Measurements from ENCODE around the gene CFAP68.

The CFAP68 gene

DNA sequence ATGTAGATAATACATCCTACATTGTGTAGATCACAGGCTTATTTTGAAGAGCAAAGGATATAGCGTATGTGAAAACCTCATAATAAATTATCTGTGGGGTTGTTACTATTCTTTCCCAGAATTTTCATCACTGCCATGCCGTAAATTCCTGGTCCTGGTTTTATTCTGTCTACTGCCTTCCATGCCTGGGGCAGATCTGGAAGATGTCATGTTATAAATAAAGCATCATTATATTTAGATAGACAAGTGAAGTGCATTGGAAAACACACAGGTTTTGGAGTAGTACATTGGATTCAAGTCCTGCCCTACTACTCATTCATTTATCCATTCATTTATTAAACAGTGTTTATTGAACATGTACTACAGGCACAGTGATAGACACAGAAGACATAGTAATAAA is 41.6 kb downstream of the CFAP68 start:
- TF ChIP-seq, protein P1, sequence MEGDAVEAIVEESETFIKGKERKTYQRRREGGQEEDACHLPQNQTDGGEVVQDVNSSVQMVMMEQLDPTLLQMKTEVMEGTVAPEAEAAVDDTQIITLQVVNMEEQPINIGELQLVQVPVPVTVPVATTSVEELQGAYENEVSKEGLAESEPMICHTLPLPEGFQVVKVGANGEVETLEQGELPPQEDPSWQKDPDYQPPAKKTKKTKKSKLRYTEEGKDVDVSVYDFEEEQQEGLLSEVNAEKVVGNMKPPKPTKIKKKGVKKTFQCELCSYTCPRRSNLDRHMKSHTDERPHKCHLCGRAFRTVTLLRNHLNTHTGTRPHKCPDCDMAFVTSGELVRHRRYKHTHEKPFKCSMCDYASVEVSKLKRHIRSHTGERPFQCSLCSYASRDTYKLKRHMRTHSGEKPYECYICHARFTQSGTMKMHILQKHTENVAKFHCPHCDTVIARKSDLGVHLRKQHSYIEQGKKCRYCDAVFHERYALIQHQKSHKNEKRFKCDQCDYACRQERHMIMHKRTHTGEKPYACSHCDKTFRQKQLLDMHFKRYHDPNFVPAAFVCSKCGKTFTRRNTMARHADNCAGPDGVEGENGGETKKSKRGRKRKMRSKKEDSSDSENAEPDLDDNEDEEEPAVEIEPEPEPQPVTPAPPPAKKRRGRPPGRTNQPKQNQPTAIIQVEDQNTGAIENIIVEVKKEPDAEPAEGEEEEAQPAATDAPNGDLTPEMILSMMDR (conservative IDR thresholded peaks at IDR 0.05; ENCODE audit: low read depth): no peak
- DNase-seq (ENCODE audit: low spot score): no peak
- H3K27ac ChIP-seq: no peak overlapping the region
- POLR2A ChIA-PET (ENCODE audit: low non-redundant PET): no interaction called here
- CTCF ChIA-PET: no interaction called here

DNA sequence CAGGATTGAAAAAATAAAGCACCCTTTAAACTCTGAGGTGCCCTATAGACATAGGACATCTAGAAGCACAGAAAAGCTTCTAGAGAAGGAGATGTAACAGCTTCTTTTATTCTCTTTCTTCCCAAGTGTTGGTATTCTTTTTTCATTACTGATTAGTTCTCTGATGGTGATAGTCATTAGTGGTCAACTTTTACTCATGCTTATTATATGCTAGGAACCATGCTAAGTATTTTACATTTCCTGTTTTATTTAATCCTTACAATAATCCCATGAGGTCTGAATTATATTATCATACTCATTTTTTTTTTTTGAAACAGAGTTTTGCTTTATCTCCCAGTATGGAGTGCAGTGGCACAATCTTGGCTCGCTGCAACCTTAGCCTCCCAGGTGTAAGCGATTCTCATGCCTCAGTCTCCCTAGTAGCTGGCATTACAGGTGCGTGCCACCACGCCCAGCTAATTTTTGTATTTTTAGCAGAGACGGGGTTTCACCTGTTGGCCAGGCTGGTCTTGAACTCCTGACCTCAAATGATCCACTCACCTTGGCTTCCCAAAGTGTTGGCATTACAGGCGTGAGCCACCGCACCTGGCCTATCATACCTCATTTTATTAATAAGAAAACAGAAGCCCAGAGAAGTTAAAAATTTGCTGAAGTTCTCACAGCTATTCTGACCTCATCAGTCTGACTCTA is 42.3 kb downstream of the CFAP68 start:
- no peak for DNase-seq (ENCODE audit: low spot score)
- ChIA-PET CTCF (no interaction called here), POLR2A (ENCODE audit: low non-redundant PET) (no interaction called here)
- TF ChIP-seq, protein P1 (conservative IDR thresholded peaks at IDR 0.05; ENCODE audit: low read depth): no peak
- H3K27ac ChIP-seq: no peak overlapping the region

DNA sequence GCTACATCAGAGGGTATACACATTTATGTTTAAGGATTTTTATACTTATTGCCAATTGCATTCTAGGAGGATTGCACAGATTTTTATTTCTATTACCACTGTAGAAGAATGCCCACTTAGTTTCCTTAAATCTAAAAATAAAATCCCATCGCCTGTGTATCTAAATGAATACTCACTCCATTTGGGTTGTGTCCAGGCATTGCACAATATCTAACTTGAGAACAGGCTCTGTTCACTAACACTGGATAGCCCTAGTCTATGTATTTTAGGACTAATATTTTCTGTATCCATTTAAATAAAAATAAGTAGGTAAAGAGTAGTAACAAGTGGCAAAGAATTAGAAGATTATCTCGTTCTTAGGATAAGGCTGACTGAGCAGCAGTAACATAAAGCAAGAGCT is 43.5 kb downstream of the CFAP68 start:
- CTCF ChIA-PET: no interaction called here
- POLR2A ChIA-PET (ENCODE audit: low non-redundant PET): no interaction called here
- no peak overlapping the region for H3K27ac ChIP-seq
- TF ChIP-seq, protein P1 (conservative IDR thresholded peaks at IDR 0.05; ENCODE audit: low read depth): no peak
- DNase-seq (ENCODE audit: low spot score): no peak

DNA sequence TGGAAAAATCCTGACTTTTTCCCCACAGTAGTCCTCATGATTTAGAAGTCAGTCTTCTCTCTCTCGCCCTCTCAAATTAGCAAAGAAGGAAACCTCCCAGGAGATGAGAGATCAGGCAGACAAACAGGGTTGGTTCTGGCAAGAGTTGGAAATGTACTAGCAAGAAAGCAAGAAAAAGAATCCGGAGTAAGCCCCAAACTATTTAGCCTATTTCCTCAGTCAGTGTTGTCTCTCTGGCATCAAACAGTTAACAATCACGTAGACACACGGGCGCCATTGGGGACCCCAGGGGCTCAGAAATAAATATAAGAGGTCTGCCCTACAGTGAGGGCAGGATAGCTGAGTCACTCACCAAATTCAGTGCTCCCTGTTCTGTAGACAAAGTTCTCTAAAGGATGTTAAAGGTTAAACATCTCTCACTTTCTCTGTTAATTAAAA is 44.0 kb downstream of the CFAP68 start:
- ChIA-PET POLR2A (ENCODE audit: low non-redundant PET) (no interaction called here), CTCF (no interaction called here)
- no peak overlapping the region for H3K27ac ChIP-seq
- TF ChIP-seq, protein P1 (conservative IDR thresholded peaks at IDR 0.05; ENCODE audit: low read depth): no peak
- DNase-seq (ENCODE audit: low spot score): no peak

DNA sequence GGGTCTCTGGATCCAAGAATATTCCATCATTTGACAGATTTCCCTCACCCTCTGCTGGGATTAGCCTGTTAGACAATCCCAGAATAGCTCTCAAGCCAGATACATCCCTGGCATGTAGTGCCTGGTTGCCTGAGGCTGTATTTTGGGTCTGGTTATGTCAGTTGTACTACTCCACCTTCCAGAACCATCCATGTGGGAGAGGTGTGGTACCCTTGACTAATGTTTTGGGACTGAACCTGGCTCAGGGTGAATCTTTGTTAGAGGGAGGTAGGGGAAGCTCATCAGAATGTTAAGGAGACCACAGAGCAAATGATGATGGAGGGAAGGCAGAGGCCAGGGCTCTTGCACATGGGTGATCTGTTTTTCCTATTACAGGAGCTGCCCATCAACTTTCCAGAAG is 44.6 kb downstream of the CFAP68 start:
- TF ChIP-seq, protein P1 (conservative IDR thresholded peaks at IDR 0.05; ENCODE audit: low read depth): no peak
- DNase-seq (ENCODE audit: low spot score): no peak
- ChIA-PET CTCF (interaction anchor here (1.3 kb wide), 1 partner anchor 82 kb away, joined by 3 read pairs; no protein-coding TSS in a partner anchor), POLR2A (ENCODE audit: low non-redundant PET) (no interaction called here)
- H3K27ac ChIP-seq: no peak overlapping the region

DNA sequence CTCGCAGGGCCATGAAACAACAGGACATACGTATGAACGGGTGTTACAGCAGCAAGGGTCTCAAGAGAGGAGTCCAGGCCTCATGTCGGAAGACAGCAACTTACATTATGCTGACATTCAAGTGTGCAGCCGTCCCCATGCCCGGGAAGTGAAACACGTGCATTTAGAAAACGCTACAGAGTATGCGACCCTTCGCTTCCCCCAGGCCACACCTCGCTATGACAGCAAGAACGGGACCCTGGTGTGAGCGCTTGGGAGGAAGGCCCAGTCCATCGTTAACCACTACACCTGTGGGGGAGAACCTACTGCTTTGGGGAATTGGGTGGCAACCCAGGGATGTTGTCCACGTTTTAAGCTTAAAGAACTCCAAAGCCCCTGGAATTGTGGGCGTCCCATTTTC is 46.6 kb downstream of the CFAP68 start:
- TF ChIP-seq, protein P1 (conservative IDR thresholded peaks at IDR 0.05; ENCODE audit: low read depth): no peak
- no peak for DNase-seq (ENCODE audit: low spot score)
- peak overlapping the region; percentile 89 for H3K27ac ChIP-seq
- ChIA-PET CTCF (interaction anchor here (1.0 kb wide), 1 partner anchor 11 kb away, joined by 3 read pairs; no protein-coding TSS in a partner anchor), POLR2A (ENCODE audit: low non-redundant PET) (interaction anchor here (1.0 kb wide), 1 partner anchor 52 kb away, joined by 3 read pairs; no protein-coding TSS in a partner anchor)
